Measurements from ENCODE around the gene XXYLT1.

- TF ChIP-seq CTCF (IDR thresholded peaks at IDR 0.05) (no peak), POLR2A (IDR thresholded peaks at IDR 0.05) (no peak)
Observed at GRCh38 chr3:195068084-195069080, 202.6 kb downstream of the XXYLT1 start.

Data from adrenal gland (tissue), 5 donors.